ENCODE measurements around the gene RIN3. TPM values are rescaled to one million over a fixed set of nuclear protein-coding genes. Genes with fewer than 3 reads are reported as not detected.

Gene RIN3
- total and polyA plus RNA-seq, 2 experiments from 2014 or later = 3.5 to 5.4 TPM

DNA sequence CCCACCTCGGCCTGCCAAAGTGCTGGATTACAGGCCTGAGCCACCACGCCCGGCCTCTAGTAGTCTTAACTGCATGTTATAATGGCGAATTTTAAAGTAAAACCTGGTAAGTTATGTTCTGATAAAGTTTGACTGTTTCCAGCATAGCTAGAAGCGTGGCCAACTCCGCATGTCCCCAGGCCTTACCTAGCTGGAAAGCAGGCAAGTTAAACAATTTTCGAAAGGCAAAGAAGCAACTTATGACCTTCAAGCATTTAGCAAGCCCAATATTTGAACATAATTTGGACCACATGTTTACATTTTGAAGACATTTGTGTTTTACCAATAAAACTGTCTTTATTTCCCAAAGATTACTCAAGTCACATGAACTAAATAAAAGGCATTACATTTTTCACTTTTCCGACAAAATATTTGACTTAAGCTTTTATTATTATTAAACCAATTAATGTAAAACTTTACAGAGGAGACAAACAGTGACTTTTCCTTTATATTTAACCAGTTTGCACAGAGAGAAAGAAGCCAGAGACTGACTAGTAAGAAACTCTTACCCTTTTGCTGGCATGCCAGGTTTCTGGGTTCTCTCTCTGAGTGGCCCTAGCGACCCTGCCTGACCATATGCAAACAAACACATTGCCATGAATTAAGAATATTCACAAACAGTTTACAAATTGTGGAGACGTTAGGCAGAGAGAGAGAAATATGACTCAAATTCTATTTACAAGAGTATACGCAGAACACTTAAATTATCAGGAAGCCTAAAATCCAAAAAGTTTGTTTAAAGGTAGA, 106.3 kb downstream of the RIN3 start:
- Histone ChIP-seq H3K4me3 (no peak overlapping the region), H3K4me1 (ENCODE audit: low read depth) (no peaks in the 10 kb centered on the region), H3K27me3 (no peaks in the 10 kb centered on the region), H3K27ac (no peak overlapping the region), H3K9me3 (ENCODE audit: low read depth) (no peaks in the 10 kb centered on the region), H3K36me3 (no peaks in the 10 kb centered on the region)
- no peak for DNase-seq (ENCODE audit: low read depth in 1 of 2, low spot score in 1 of 2)
- TF ChIP-seq, protein P1, sequence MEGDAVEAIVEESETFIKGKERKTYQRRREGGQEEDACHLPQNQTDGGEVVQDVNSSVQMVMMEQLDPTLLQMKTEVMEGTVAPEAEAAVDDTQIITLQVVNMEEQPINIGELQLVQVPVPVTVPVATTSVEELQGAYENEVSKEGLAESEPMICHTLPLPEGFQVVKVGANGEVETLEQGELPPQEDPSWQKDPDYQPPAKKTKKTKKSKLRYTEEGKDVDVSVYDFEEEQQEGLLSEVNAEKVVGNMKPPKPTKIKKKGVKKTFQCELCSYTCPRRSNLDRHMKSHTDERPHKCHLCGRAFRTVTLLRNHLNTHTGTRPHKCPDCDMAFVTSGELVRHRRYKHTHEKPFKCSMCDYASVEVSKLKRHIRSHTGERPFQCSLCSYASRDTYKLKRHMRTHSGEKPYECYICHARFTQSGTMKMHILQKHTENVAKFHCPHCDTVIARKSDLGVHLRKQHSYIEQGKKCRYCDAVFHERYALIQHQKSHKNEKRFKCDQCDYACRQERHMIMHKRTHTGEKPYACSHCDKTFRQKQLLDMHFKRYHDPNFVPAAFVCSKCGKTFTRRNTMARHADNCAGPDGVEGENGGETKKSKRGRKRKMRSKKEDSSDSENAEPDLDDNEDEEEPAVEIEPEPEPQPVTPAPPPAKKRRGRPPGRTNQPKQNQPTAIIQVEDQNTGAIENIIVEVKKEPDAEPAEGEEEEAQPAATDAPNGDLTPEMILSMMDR (IDR thresholded peaks at IDR 0.05; ENCODE audit: low read depth, low read length) = no peak

DNA sequence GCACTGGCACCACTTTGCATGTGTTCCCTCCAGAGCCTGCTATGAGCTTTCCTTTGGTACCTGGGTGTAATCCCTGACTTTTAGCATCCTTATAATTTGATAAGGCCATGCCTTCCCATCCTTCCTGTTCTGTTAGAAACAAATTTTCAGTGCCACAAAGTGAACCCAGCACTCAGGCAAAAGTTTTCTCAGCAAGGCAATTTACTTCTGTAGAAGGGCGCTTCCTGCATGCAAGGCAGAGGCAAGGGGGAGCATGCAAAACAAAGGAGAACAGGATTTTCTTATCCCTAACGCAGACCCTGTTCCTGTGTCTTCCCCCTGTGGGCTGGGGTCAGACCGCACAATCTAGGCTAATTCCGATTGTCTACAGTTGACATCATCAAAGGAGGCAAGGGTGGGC, 108.7 kb downstream of the RIN3 start:
- H3K9me3 ChIP-seq (ENCODE audit: low read depth) = no peaks in the 10 kb centered on the region
- no peaks in the 10 kb centered on the region for H3K27me3 ChIP-seq
- H3K36me3 ChIP-seq = no peaks in the 10 kb centered on the region
- no peak for DNase-seq (ENCODE audit: low read depth in 1 of 2, low spot score in 1 of 2)
- TF ChIP-seq, protein P1 (IDR thresholded peaks at IDR 0.05; ENCODE audit: low read depth, low read length) = no peak
- no peak overlapping the region for H3K27ac ChIP-seq
- no peaks in the 10 kb centered on the region for H3K4me1 ChIP-seq (ENCODE audit: low read depth)
- no peak overlapping the region for H3K4me3 ChIP-seq

DNA sequence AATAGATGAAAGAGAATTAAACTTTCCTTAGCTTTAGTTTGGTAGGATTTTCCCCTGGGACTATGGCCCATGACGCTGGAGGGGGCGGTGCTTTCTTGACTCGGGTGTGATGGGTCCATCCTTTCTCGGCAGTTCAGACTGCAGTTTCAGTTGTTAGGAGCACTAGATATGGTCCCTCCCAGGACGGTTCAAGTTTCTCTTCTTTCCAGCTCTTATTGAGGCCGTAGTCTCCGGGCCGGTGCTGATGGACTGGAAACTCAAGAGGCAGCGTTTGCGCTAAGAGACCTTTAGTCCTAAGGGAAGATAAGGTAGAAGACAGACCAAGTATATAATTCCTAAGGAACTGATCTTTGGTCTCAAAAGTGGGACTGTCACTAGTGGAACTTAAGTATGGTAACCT, 111.2 kb downstream of the RIN3 start:
- H3K27ac ChIP-seq = no peak overlapping the region
- TF ChIP-seq, protein P1 (IDR thresholded peaks at IDR 0.05; ENCODE audit: low read depth, low read length) = no peak
- no peaks in the 10 kb centered on the region for H3K36me3 ChIP-seq
- H3K9me3 ChIP-seq (ENCODE audit: low read depth) = no peaks in the 10 kb centered on the region
- DNase-seq (ENCODE audit: low read depth in 1 of 2, low spot score in 1 of 2) = peak in 1 of 2 donors; percentile 47
- no peaks in the 10 kb centered on the region for H3K4me1 ChIP-seq (ENCODE audit: low read depth)
- H3K4me3 ChIP-seq = no peak overlapping the region
- H3K27me3 ChIP-seq = no peaks in the 10 kb centered on the region

DNA sequence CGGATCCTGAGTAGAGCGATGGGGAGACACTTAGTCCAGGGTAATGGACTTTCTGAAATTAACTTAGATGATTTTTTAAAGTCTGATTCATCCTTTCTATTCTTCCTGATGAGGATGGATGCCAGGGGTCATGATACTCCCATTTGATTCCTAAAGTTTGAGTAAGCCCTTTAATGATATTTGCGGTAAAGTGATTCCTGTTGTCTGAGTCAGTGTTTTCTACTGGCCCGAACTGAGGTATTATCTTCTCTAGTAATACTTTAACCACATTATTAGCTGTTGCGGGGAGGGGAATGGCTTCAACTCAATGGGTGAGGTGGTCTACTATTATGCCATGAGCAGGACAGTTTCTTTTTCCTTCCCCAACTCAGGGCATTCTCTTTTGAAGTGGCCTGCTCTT, 111.6 kb downstream of the RIN3 start:
- no peaks in the 10 kb centered on the region for H3K27me3 ChIP-seq
- H3K9me3 ChIP-seq (ENCODE audit: low read depth) = no peaks in the 10 kb centered on the region
- H3K36me3 ChIP-seq = no peaks in the 10 kb centered on the region
- H3K4me3 ChIP-seq = no peak overlapping the region
- TF ChIP-seq, protein P1 (IDR thresholded peaks at IDR 0.05; ENCODE audit: low read depth, low read length) = no peak
- H3K27ac ChIP-seq = no peak overlapping the region
- peak in 1 of 2 donors; percentile 90 for DNase-seq (ENCODE audit: low read depth in 1 of 2, low spot score in 1 of 2)
- H3K4me1 ChIP-seq (ENCODE audit: low read depth) = no peaks in the 10 kb centered on the region

DNA sequence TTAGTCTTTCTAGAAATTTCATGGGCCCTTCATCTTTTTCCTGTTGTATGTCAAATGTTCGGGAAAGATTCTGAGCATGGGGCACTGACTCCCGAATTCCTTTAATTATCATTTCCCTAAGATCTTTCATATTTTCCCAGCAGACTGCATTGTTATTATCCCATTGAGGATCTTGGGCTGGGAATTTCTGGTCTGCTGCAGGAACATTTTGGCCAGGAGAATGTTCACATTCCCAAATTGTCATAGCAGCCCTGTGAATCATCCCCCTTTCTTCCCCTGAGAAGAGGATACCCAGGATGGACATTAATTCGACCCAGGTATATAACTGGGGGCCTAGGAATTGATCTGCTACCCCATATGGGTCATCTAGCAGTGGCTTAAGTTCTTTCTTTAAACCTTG, 112.5 kb downstream of the RIN3 start:
- Histone ChIP-seq H3K36me3 (no peaks in the 10 kb centered on the region), H3K27me3 (no peaks in the 10 kb centered on the region), H3K27ac (no peak overlapping the region), H3K9me3 (ENCODE audit: low read depth) (no peaks in the 10 kb centered on the region), H3K4me3 (no peak overlapping the region), H3K4me1 (ENCODE audit: low read depth) (no peaks in the 10 kb centered on the region)
- TF ChIP-seq, protein P1 (IDR thresholded peaks at IDR 0.05; ENCODE audit: low read depth, low read length) = no peak
- no peak for DNase-seq (ENCODE audit: low read depth in 1 of 2, low spot score in 1 of 2)

Measured in cardiac muscle cell (in vitro differentiated cells and primary cell).